HG03558 (cell line): ENCODE measurements around the gene PHACTR4.
"Not testable (repeated sequence)": the region's sequence is repeated elsewhere in the genome, so short reads cannot be mapped to it uniquely, and the experiment has no call there.

Experiments
- ATAC-seq: cut with Tn5 transposase; IDR thresholded peaks from one replicate; pipeline ENCODE4 v1.9.1; 2021; ENCODE audit warnings: moderate number of reproducible peaks; ENCODE audit not compliant: unreplicated experiment; ENCODE audit errors: extremely low read depth

PHACTR4 gene

DNA sequence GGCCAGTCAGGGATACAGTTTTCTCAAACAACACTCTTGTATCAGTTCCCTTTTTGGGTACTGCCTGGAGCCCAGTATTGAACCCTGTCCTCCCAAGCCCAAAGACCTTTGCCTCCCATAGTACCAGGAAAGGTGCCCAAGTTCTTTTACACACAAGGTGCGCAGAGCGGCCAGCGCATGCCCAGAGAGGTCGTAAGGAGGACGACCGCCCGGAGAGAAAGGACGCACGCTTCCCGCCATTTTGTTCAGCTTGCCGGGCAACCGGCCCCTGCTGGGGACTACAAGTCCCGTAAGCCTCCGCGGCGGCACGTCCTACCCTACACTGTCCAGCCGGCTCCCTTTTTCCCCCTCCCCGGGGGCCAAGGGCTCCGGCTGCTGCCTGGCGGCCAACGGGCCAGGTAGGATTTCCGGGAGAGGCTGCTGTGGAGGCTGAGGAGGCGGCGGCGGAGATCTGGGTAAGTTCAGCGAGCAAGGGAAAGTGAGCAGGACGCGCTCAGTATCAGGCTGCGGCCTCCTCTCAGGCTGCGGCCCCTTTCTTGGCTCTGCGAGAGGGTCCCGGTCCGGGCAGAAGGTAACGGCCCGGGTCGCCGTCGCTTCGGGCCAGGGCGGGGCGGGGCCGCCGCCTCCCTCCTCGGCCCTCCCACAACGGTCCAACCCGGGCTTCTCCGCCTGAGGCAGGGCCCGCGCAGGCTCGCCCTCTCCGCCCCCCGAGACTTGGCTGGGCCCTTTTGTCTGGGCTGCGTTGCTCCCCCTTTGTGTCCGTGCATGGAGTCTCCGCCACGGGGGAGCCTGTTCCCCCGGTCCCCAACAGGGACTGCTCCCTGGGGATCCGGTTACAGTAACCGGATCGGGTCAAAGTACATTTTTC is at the start of gene PHACTR4:
PHACTR4 (plus strand) TSS at position 370 of the 868 bp plus-strand sequence. CDS start 37,708 bp downstream, outside the sequence.
- no peak for ATAC-seq

DNA sequence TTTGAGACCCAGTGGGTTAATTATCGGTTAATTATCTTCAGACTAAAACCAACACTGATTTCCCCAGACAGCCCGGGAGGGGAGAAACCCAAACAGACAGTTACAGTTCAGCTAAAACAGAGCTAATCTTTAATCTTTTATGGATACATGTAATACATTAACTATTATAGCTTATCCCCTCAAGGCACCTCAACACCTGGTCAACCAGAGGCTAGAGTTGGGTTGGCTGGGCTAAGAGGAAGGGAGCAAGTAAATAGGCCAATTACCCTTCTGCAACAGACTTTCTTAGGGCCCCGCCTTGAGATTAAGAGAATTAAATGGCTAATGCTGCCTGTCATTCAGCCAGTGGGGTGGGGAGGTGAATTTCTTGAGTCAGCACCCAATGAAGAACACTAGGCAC is 47.3 kb upstream of the PHACTR4 start:
- no peak for ATAC-seq

DNA sequence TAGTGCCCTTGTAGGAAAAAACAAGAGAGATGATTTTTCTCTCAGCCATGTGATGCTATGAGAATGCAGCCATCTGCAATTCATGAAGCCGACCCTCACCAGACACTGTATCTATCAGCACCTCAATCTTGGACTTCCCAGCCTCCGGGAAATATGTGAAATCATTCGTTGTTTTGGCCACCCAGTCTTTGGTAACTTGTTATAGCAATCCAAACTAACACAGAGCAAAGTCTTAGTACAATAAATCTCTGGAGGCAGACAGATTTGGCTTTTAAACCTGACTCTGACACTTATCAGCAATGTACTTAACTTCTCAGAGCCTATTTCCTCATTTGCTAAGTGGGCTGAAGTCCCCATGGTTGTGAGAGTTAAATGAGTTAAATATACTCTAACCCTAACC is 45.8 kb upstream of the PHACTR4 start:
- no peak for ATAC-seq

DNA sequence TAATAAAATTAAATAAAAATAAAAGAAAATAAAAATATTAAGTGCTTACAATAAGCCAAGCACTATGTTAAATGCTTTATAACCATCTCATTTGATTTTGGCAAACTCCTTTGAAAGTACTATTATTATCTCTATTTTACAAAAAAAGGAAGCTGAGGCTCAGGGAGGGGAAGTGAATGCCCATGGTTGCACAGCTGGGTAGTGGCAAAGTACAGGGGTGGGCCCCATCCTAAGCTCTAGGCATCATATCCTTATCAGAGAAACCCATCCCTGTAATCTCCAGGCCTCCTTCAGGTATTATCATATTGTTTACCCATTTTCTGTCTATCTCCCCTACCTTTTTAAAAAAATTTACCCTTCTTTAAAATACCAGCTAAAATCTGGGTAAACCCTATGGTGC is 43.0 kb upstream of the PHACTR4 start:
- ATAC-seq, result no peak

DNA sequence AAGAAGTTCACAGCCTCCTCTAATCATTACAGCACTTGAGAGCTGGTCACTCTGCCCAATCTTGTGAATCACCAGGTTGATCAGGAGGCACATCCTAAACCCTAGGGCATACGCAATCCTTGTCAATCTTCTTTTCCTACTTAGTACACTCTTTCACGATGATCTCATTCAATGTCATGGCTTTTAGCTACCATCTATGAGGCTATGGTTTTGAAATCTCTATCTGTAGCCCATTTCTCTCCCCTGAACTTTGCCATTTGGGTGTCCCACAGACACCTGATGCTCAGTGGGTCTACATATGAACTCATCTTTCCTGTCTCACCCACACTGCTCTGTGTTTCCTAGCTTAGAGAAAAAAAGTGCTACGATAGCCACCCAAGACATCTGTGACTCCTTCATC is 42.6 kb upstream of the PHACTR4 start:
- no peak for ATAC-seq

DNA sequence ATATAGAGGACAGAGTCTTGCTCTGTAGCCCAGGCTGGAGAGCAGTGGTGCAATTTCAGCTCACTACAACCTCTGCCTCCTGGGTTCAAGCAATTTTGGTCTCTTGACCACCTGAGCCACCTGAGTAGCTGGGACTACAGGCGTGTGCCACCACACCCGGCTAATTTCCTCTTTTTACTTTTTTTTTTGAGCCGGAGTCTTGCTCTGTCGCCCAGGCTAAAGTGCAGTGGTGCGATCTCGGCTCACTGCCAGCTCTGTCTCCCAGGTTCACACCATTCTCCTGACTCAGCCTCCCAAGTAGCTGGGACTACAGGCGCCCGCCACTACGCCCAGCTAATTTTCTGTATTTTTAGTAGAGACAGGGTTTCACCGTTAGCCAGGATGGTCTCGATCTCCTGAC is 42.1 kb upstream of the PHACTR4 start:
- ATAC-seq, result not testable (repeated sequence)

DNA sequence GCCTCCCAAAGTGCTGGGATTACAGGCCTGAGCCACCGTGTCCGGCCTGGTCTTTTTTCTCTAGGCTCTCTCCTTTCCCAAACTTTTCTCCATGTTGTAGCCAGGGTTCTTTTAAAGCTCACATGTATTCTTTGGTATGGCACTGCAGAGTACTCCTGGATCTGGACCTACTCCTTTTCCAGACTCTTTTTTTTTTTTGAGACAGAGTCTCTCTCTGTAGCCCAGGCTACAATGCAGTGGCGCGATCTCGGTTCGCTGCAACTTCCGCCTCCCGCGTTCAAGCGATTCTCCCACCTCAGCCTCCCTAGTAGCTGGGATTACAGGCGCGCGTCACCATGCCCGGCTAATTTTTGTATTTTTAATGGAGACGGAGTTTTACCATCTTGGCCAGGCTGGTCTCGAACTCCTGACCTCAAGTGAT is 41.3 kb upstream of the PHACTR4 start:
- no peak for ATAC-seq

DNA sequence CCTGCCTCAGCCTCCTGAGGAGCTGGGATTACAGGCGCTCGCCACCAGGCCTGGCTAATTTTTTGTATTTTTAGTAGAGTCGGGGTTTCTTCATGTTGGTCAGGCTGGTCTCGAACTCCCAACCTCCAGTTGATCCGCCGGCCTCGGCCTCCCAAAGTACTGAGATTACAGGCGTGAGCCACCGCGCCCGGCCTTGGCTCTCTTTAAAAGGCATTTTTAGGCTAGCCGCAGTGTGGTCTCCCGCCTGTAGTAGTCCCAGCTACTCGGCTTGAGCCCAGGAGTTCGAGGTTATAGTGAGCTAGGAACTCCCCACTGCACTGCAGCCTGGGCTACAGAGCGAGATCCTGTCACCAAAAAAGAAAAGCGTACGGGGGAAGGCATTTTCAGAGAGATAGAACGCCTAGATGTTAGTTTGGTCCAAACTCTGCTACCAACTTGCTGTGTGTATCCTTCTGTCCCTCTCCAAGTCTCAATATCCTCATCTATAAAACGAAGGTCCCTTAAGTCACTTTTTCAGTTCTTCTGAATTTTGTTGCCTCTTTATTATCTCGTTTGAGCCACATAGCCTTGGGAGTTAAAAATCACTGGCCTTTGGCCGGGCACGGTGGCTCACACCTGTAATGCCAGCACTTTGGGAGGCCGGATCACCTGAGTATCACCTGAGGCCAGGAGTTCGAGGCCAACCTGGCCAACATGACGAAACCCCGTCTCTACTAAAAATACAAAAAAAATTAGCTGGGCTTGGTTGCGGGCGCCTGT is 40.0 kb upstream of the PHACTR4 start:
- no peak for ATAC-seq

DNA sequence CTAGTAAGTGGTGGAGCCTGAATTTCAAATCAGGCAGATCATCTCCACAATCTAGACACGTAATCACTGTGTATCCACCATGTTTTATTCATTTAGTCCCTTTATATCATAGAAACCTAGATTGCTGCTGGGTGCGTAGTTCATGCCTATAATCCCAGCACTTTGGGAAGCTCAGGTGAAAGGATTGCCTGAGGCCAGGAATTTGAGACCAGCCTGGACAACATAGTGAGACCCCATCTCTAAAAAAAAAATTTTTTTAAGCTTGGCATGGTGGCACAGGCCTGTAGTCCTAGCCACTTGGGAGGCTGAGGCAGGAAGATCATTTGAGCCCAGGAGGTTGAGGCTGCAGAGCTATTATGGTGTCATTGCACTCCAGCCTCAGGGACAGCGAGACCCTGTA is 30.6 kb upstream of the PHACTR4 start:
- ATAC-seq, result no peak

DNA sequence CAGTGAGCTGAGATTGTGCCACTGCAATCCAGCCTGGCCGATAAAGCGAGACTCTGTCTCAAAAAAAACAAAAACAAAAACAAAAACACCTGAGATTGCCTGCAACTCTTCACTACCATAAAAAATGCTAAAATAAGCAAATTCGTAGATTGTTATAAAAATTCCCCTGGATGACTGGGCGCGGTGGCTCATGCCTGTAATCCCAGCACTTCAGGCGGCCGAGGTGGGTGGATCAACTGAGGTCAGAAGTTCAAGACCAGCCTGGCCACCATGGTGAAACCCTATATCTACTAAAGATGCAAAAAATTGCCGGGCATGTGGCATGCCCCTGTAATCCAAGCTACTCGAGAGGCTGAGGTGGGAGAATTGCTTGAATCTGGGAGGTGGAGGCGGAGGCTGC is 30.0 kb upstream of the PHACTR4 start:
- no peak for ATAC-seq

DNA sequence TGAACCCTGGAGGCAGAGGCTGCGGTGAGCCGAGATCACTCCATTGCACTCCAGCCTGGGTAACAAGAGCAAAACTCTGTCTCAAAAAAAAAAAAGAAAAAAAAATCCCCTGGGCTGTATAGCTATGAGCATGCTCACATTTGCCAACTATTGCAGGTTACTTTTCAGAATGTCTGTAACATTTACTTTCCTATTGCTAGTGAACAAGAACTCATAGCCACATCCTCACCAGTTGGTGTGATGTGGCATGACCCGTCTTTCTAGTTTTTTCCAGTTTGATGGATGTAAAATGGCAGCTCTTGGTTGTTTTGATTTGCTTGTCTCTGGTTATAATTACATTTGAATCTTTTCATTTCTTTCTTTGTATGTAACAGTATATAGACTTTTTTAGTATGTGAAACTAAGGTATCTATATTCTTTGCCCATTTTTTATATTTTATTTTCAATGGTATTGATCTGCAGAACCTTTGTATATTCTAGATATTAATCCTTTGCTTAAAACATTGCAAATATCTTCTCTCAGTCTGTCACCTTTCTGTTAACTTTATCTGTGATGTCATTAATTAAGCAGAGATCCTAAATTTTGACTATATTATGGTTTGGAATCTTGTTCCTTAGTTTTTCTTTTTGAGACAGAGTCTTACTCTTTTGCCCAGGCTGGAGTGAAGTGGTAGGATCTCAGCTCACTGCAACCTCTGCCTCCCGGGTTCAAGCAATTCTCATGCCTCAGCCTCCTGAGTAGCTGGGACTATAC is 29.1 kb upstream of the PHACTR4 start:
- ATAC-seq, result no peak

DNA sequence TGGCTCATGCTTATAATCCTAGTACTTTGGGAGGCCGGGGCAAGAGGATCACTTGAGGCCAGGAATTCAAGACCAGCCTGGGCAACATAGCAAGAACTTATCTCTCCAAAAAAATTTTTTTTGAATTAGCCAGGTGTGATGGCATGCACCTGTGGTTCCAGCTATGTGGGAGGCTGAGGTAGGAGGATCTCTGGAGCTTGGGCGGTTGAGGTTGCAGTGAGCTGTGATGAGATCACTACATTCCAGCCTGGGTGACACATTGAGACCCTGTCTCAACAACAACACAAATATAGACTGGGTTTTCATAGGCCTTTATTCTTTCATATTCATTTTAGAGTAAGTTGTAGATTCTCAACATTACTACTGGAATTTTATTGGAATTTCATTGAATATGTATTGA is 27.9 kb upstream of the PHACTR4 start:
- no peak for ATAC-seq

DNA sequence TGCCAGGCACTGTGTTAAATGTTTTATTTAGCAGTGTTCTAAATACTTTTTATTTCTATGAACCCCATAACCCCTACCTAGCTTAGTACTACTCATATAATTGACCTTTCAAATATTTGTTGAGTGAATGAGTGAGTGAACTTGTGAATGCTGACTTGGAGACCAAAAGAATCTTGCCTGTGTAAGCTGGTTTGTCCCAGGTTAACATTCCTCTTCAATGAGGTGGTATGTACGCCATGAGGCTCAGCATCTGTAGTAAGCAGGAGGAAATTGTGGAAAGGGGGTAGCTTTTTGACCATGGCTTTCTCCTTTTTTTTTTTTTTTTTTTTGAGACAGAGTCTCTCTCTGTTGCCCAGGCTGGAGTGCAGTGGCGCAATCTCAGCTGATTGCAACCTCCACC is 26.1 kb upstream of the PHACTR4 start:
- no peak for ATAC-seq

DNA sequence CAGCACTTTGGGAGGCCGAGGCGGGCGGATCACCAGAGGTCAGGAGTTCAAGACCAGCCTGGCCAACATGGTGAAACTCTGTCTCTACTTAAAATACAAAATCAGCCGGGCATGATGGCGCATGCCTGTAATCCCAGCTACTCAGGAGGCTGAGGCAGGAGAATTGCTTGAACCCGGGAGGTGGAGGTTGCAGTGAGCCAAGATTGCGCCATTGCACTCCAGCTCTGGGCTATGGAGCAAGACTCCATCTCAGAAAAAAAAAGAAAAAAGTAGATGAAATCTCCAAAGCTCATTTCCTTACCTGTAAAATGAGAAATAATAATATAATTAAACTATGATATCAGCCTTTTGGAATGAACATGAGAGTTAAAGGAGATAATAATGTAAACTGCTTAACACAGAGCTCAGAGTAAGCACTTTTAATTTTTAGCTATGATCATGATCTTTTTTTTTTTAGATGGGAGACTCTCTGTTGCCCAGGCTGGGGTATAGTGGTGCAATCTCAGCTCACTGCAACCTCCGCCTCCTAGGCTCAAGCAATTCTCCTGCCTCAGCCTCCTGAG is 16.2 kb upstream of the PHACTR4 start:
- not testable (repeated sequence) for ATAC-seq

DNA sequence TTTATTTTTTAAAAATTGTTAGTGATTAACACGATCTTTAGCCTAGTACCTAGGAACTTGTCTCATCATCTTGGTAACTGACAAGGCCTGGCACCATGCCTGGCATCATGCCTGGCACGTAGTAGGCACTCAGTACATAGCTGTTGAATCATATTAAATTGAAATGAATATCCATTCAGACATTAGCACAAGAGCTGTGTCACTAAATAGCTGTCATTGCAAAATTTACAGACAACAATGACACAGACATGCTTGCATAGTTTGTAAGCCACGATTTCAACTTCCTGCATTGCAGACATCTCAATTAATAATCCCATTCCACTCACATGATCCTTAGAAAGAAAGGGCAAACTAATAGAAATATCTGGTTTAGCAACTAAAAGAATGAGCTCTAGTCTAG is 15.4 kb upstream of the PHACTR4 start:
- no peak for ATAC-seq

DNA sequence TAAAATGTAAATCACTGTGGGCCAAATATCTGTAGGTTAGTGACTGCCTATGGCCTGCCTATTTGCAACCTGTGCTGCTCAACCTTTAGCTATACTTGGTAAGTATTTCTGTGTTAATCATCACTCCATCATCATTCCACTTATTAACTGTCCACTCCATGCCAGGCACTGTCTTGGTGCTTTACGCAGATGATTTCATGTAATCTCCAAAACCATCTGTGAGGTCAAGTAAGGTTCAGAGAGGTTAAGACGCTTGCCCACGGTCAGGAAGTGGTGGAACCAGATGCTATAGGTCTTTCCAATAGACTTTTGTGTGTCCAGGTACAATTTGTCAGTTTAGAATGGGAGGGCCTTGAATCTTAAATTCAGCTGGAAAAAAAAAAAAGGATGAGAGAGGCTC is 10.8 kb upstream of the PHACTR4 start:
- ATAC-seq, result no peak

DNA sequence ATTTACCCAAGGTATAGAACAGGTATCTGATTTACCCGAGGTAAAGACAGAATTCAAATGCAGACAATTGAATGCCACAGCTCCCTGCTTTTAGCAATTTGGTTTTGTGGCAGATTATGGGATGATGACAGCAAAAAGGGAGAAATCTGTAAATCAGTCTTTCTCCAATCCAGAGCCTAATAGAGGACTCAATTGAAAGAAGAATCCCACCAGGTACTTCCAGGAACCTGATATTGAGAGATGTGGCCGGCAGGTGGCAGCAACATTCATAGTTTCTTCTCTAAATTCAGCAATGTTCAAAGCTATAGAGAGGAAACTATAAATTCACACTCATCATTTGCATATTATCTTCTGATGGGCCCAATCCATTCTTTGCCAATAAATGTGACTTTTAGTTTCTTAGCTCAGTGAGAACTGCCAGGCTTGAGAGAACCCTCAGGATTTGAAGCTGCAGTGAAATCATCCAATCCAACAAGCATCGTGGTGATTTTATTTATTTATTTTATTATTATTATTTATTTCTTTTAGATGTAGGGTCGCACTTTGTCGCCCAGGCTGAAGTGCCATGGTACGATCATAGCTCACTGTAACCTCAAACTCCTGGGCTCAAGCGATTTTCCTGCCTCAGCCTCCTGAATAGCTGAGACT is 9.8 kb upstream of the PHACTR4 start:
- ATAC-seq, result no peak

DNA sequence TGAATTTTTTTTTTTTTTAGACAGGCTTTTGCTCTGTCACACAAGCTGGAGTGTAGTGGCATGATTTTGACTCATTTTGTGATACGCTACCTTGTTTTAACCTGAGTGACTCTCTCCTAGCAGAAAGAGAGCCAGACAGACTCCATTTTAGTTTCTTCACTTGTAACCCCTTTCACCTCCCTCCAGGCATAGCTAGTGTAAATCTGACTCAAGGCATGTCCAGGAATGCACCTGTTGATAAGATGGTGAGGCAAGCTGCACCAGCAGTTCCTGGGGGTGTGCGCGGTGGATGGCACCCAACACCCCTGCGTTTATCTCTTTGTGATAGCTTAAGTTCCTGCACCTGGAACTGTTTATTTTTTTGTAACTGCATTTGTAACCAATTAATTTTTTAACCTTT is 4.7 kb upstream of the PHACTR4 start:
- ATAC-seq, result no peak

DNA sequence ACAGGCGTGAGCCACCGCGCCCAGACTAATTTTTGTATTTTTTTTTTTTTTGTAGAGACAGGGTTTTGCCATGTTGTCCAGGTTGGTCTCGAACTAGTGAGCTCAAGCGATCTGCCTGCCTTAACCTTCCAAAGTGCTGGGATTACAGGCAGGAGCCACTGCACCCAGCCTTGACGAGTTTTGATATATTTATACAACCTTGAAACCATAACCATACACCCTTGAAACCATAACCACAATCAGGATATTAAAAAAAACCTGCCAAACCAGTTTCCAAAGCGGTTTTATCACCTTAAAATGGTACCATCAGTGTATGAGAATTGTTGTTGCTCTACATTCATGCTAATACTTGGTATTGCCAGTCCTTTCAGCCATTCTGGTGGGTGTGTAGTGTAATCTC is 3.7 kb upstream of the PHACTR4 start:
- no peak for ATAC-seq

DNA sequence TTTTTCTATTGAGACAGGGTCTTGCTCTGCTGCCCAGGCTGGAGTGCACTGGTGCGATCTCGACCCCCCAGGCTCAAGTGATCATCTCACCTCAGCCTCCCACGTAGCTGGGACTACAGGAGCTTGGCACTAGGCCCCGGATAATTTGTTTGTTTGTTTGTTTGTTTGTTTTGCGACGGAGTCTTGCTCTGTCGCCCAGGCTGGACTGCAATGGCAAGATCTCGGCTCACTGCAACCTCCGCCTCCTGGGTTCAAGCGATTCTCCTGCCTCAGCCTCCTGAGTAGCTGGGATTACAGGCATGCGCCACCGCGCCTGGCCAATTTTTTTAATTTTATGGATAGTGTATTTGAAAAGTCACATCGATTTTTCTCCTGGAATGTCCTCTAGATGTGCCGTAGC is 932 bp upstream of the PHACTR4 start:
- ATAC-seq, result not testable (repeated sequence)
